ENCODE measurements around the gene PLEK2.
A peak's percentile ranks its signal among the peaks of the same experiment; 100 is the strongest.

The PLEK2 gene

DNA sequence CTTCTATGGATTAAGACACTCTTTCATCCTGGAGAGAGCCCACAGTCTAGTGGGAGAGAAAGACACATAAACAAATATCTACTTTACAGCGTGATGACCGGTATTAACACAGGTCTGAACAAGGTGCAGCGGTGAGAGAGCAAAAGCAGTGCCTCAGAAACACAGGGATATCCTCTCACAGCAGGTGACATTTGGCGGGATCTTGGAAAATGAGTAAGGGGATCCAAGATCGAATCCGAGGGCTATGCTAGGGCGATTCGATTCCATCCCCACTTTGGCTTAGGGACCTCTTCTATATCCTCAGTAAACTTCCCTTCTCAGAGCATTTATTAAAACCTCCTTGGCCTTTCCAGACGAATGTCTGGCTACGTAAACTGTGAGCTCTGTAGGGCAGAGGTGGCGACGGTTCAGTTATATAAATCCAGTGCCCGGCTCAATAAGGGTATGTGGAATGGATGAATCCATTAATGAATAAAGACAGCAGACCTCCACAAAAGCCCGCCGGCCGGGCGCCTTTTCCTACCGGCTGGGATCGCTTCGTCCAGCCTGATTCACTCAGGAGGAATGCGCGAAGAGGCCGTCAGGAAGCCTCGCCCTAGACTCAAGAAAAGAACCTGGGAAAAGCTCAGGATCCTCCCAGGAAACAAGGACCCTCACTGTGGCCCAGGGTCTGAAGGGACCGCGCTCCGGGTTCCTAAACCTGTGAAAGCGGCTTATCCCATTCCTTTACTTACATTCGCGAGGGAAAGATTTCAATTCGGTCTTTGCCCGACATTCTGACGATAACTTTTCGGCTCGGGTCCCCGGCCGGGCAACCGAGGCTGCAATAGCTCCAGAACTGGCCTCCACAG, 52.8 kb downstream of the PLEK2 start:
- Mint-ChIP-seq H3K4me1 (peaks cover 56% of the 10 kb centered on the region), H3K4me3 (peak overlapping the region; percentile 99 to 100 (median 99)), H3K9me3 (no peaks in the 10 kb centered on the region), H3K27me3 (ENCODE audit: low read depth) (no peaks in the 10 kb centered on the region), H3K36me3 (ENCODE audit: low read depth) (peaks cover 3% of the 10 kb centered on the region), H3K27ac (peak overlapping the region; percentile 98 to 100 (median 99))
- TF ChIP-seq, protein P1, sequence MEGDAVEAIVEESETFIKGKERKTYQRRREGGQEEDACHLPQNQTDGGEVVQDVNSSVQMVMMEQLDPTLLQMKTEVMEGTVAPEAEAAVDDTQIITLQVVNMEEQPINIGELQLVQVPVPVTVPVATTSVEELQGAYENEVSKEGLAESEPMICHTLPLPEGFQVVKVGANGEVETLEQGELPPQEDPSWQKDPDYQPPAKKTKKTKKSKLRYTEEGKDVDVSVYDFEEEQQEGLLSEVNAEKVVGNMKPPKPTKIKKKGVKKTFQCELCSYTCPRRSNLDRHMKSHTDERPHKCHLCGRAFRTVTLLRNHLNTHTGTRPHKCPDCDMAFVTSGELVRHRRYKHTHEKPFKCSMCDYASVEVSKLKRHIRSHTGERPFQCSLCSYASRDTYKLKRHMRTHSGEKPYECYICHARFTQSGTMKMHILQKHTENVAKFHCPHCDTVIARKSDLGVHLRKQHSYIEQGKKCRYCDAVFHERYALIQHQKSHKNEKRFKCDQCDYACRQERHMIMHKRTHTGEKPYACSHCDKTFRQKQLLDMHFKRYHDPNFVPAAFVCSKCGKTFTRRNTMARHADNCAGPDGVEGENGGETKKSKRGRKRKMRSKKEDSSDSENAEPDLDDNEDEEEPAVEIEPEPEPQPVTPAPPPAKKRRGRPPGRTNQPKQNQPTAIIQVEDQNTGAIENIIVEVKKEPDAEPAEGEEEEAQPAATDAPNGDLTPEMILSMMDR (IDR thresholded peaks at IDR 0.05; ENCODE audit: unreplicated experiment in 3 of 3): no peak

DNA sequence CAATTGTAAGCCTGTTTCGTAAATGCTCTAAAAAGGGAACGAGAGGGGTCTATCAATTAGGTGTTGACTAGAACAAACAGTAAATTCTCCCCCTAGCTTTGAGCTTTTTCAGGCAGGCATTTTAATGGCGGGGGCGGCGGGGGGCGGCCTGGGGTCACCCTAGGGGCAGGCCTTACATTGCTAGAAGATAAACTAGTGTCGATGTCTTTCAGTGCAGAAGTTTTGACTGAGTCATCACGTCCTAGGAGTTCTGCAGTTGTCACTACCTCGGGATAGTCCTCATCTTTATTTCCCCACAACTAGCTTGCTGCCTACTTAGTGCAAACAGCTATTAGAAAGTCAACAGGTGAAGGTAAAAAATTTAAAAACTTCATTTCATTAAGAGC, 54.0 kb downstream of the PLEK2 start:
- H3K36me3 Mint-ChIP-seq (ENCODE audit: low read depth): peaks cover 2% of the 10 kb centered on the region
- H3K27me3 Mint-ChIP-seq (ENCODE audit: low read depth): no peaks in the 10 kb centered on the region
- TF ChIP-seq, protein P1 (IDR thresholded peaks at IDR 0.05; ENCODE audit: unreplicated experiment in 3 of 3): no peak
- peak overlapping the region; percentile 56 to 99 (median 98) for H3K27ac Mint-ChIP-seq
- no peaks in the 10 kb centered on the region for H3K9me3 Mint-ChIP-seq
- H3K4me3 Mint-ChIP-seq: peak overlapping the region; percentile 99 to 100 (median 99)
- peaks cover 55% of the 10 kb centered on the region for H3K4me1 Mint-ChIP-seq

DNA sequence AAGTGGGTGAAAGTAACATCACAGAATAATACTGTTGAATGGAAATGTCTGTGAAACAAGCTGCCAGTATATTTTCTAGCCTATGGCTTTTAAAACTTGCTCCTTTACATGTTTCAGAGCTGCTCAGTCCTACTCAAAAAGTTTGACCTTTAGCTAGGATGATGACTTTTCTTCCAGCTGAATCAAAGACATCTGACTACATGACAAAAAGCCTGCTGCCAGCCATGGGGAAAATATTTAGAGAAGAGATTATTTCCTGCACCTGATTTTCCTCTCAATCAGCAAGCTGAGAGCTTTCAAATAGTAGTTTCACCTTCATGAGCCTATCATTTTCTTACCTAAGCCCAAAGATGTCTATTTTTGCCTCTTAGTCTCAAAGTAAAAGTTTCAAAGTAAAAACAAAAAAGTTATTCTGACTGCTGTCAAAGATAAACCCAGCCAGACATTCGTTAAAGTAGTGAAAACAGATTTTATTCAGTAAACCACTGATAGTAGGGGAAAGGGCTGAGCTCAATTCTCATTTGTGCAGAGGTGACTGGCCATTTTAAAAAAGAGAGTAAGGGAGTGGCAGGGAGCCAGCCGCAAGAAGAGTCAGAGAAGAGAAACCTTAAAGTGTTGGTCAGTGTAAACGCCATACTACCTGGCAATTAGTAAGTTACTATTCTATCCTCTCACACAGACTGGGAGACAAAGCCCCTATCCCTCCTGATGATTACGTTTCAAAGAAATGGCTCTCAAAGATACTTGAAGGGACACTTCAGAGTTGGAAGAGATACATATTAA, 54.6 kb downstream of the PLEK2 start:
- H3K4me3 Mint-ChIP-seq: peak overlapping the region; percentile 99 to 100 (median 99)
- peak overlapping the region; percentile 36 to 98 (median 56) for H3K27ac Mint-ChIP-seq
- H3K4me1 Mint-ChIP-seq: peaks cover 50% of the 10 kb centered on the region
- TF ChIP-seq, protein P1 (IDR thresholded peaks at IDR 0.05; ENCODE audit: unreplicated experiment in 3 of 3): no peak
- H3K9me3 Mint-ChIP-seq: no peaks in the 10 kb centered on the region
- peaks cover 6% of the 10 kb centered on the region for H3K36me3 Mint-ChIP-seq (ENCODE audit: low read depth)
- H3K27me3 Mint-ChIP-seq (ENCODE audit: low read depth): no peaks in the 10 kb centered on the region

DNA sequence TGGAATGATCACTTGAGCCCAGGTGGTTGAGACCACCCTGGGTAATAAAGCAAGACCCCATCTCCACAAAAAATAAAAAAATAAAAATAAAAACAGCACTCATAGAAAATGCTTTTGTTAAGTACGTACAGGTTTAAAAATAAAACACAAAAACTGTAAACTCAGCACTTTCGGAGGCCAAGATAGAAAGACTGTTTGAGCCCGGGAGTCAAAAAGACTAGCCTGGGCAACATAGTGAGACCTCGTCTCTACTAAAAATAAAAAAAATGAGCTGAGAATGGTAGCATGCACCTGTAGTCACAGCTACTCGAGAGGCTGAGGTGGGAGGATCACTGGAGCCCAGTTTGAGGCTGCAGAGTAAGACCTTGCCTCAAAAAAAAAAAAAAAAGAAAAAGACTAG, 59.9 kb downstream of the PLEK2 start:
- TF ChIP-seq, protein P1 (IDR thresholded peaks at IDR 0.05; ENCODE audit: unreplicated experiment in 3 of 3): no peak
- Mint-ChIP-seq H3K4me3 (no peak overlapping the region), H3K9me3 (no peaks in the 10 kb centered on the region), H3K27me3 (ENCODE audit: low read depth) (no peaks in the 10 kb centered on the region), H3K36me3 (ENCODE audit: low read depth) (peaks cover 34% of the 10 kb centered on the region), H3K27ac (no peak overlapping the region), H3K4me1 (peaks cover 7% of the 10 kb centered on the region)

DNA sequence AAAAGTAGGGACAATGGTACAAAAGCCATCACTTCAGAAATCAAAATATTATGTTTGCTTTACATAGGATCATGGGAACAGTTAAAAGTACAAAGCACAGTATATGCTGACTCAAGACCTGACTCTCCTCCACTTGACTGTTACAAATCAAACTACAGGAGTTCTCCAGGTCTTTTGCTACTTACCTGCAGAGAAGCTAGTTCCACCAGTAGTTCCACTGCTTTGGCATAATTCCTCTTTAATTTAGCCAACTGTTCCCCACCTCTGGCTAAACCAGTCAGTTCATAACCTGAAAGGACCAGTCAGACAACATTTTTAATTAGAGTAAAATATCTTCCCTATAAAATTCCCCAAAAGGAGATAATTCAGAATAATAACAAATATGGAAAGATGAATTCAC, 66.4 kb downstream of the PLEK2 start:
- Mint-ChIP-seq H3K4me3 (no peak overlapping the region), H3K36me3 (ENCODE audit: low read depth) (peaks cover 64% of the 10 kb centered on the region), H3K9me3 (no peaks in the 10 kb centered on the region)

More for the DNA sequence above, 66.4 kb downstream of the PLEK2 start:
- TF ChIP-seq, protein P1 (IDR thresholded peaks at IDR 0.05; ENCODE audit: unreplicated experiment in 3 of 3): no peak
- H3K4me1 Mint-ChIP-seq: no peaks in the 10 kb centered on the region
- H3K27me3 Mint-ChIP-seq (ENCODE audit: low read depth): no peaks in the 10 kb centered on the region
- no peak overlapping the region for H3K27ac Mint-ChIP-seq

Data from nephron (organoid).